Activated CD4-positive, alpha-beta memory T cell treated with anti-CD3 and anti-CD28 coated beads, Interleukin-2, amount 10 ng/mL, durations not matched to agents 7 days and 5 days (primary cell): Measurements from ENCODE around the gene IFNAR1. TPM values are rescaled to one million over a fixed set of nuclear protein-coding genes. Genes with fewer than 3 reads are reported as not detected.

Experiments used
- CTCF ChIA-PET: fragments of 350-600 bp; sonication (Branson Sonifier 250); formaldehyde crosslinking; loops from one replicate; lab custom pipeline; 2021; ENCODE audit warnings: antibody characterized with exemption, inconsistent platforms; lab: Charles Lee
- POLR2A ChIA-PET: fragments of 350-600 bp; sonication (Branson Sonifier 250); formaldehyde crosslinking; loops from one replicate; lab custom pipeline; 2021; ENCODE audit warnings: antibody characterized with exemption; lab: Charles Lee
- DNase-seq: peaks from one replicate; pipeline ENCODE4 v3.0.0-alpha.2; 2020
- H3K27ac Mint-ChIP-seq: one replicate; pipeline ENCODE4 v1.8.0; 2021; ENCODE audit warnings: mild to moderate bottlenecking, mixed read lengths
- H3K27me3 Mint-ChIP-seq: one replicate; pipeline ENCODE4 v1.8.0; 2021; ENCODE audit warnings: mixed read lengths
- H3K36me3 Mint-ChIP-seq: one replicate; pipeline ENCODE4 v1.8.0; 2021; ENCODE audit warnings: low read depth, mixed read lengths
- H3K4me1 Mint-ChIP-seq: one replicate; pipeline ENCODE4 v1.8.0; 2021; ENCODE audit warnings: mixed read lengths
- H3K4me3 Mint-ChIP-seq: one replicate; pipeline ENCODE4 v1.8.0; 2021; ENCODE audit warnings: mild to moderate bottlenecking, mixed read lengths
- H3K9me3 Mint-ChIP-seq: one replicate; pipeline ENCODE4 v1.8.0; 2021; ENCODE audit warnings: mixed read lengths
- total RNA-seq, 2 experiments: library from RNA; stranded (reverse); gene quantifications; one replicate each; pipeline ENCODE4 v1.2.3, GENCODE V29; 2021

Gene IFNAR1
- total RNA-seq, 2 experiments from 2014 or later = 38.6 to 39.3 TPM

GRCh38 chr21:33293811-33294216 lies 31.0 kb upstream of the IFNAR1 start:
- Mint-ChIP-seq H3K27ac (no peak overlapping the region), H3K36me3 (peaks cover 58% of the 10 kb centered on the region), H3K9me3 (no peaks in the 10 kb centered on the region), H3K27me3 (no peaks in the 10 kb centered on the region), H3K4me1 (peaks cover 9% of the 10 kb centered on the region), H3K4me3 (no peak overlapping the region)
- DNase-seq = no peak
- CTCF ChIA-PET = no interaction called here
- POLR2A ChIA-PET = interaction anchor here (1.3 kb wide), 1 partner anchor 31 kb away, joined by 4 read pairs; the partner anchor contains the start of gene IFNAR1

GRCh38 chr21:33296156-33296555 lies 28.6 kb upstream of the IFNAR1 start:
- POLR2A ChIA-PET = interaction anchor here (0.6 kb wide), 1 partner anchor 151 kb away, joined by 3 read pairs; no protein-coding TSS in a partner anchor
- DNase-seq = no peak
- H3K4me1 Mint-ChIP-seq = peaks cover 28% of the 10 kb centered on the region
- peaks cover 54% of the 10 kb centered on the region for H3K36me3 Mint-ChIP-seq
- H3K9me3 Mint-ChIP-seq = no peaks in the 10 kb centered on the region
- no peak overlapping the region for H3K4me3 Mint-ChIP-seq
- CTCF ChIA-PET = interaction anchor here (0.7 to 0.9 kb wide), 3 partner anchors 49 to 149 kb away, joined by 3 read pairs; no protein-coding TSS in a partner anchor
- no peak overlapping the region for H3K27ac Mint-ChIP-seq
- no peaks in the 10 kb centered on the region for H3K27me3 Mint-ChIP-seq

DNA sequence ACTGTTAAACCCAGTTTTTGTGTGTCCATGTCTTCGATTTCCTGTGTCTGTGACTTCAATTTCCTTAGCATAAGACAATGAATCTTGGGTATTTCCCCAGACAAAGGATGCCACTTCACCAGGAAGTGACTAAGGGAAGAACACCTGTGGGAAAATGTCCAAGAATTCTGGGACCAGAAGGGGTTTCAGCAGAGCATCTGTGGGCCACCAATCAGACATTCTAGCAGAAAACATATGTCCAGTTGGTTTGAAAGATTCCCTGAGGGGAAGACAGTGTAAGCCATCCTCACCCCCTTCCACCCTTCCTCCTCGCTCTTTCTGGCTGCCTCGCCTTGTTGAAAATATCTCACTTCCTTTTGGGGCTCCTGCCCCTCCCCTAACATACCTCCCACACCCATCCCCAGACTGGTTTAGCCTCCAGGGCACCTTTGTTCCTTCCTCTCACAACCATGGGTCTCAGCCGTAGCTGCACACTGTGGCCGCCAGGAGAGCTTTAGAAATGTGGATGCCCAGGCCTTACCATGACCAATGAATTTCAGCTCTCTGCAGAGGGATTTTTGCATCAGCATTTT lies 25.5 kb upstream of the IFNAR1 start:
- Mint-ChIP-seq H3K4me1 (peaks cover 37% of the 10 kb centered on the region), H3K27me3 (no peaks in the 10 kb centered on the region), H3K27ac (peak overlapping the region; percentile 60), H3K4me3 (no peak overlapping the region), H3K36me3 (peaks cover 30% of the 10 kb centered on the region), H3K9me3 (no peaks in the 10 kb centered on the region)
- ChIA-PET CTCF (interaction anchor here (1.9 kb wide), 1 partner anchor 62 kb away, joined by 7 read pairs; no protein-coding TSS in a partner anchor), POLR2A (interaction anchor here (0.8 to 1.6 kb wide), 4 partner anchors 14 to 63 kb away, joined by 3 to 4 read pairs (median 4); partner anchors contain the start of gene IFNAR1)
- peak; percentile 32 for DNase-seq

GRCh38 chr21:33300701-33301631 lies 23.8 kb upstream of the IFNAR1 start:
- CTCF ChIA-PET = interaction anchor here (0.6 to 1.9 kb wide), 5 partner anchors 12 to 263 kb away, joined by 3 to 7 read pairs (median 3); no protein-coding TSS in a partner anchor
- no peaks in the 10 kb centered on the region for H3K9me3 Mint-ChIP-seq
- peaks cover 22% of the 10 kb centered on the region for H3K36me3 Mint-ChIP-seq
- H3K27me3 Mint-ChIP-seq = no peaks in the 10 kb centered on the region
- POLR2A ChIA-PET = interaction anchor here (0.8 to 1.6 kb wide), 4 partner anchors 11 to 24 kb away, joined by 3 to 4 read pairs (median 4); partner anchors contain the start of gene IFNAR1
- no peak for DNase-seq
- peak overlapping the region; percentile 40 for H3K27ac Mint-ChIP-seq
- H3K4me3 Mint-ChIP-seq = no peak overlapping the region
- H3K4me1 Mint-ChIP-seq = peaks cover 45% of the 10 kb centered on the region

GRCh38 chr21:33301632-33302002 lies 23.2 kb upstream of the IFNAR1 start:
- ChIA-PET POLR2A (interaction anchor here (1.3 kb wide), 1 partner anchor 16 kb away, joined by 4 read pairs; no protein-coding TSS in a partner anchor), CTCF (interaction anchor here (1.1 to 1.2 kb wide), 2 partner anchors 17 to 90 kb away, joined by 3 read pairs; no protein-coding TSS in a partner anchor)
- Mint-ChIP-seq H3K9me3 (no peaks in the 10 kb centered on the region), H3K36me3 (peaks cover 16% of the 10 kb centered on the region), H3K4me3 (no peak overlapping the region), H3K4me1 (peaks cover 45% of the 10 kb centered on the region), H3K27me3 (no peaks in the 10 kb centered on the region), H3K27ac (no peak overlapping the region)
- no peak for DNase-seq

- CTCF ChIA-PET = interaction anchor here (1.1 to 1.2 kb wide), 2 partner anchors 17 to 89 kb away, joined by 3 read pairs; no protein-coding TSS in a partner anchor
- H3K36me3 Mint-ChIP-seq = peaks cover 13% of the 10 kb centered on the region
Measured at GRCh38 chr21:33302055-33302454, 22.7 kb upstream of the IFNAR1 start.

GRCh38 chr21:33302796-33303195 lies 22.0 kb upstream of the IFNAR1 start:
- Mint-ChIP-seq H3K27me3 (no peaks in the 10 kb centered on the region), H3K36me3 (peaks cover 7% of the 10 kb centered on the region), H3K4me3 (no peak overlapping the region), H3K4me1 (peaks cover 45% of the 10 kb centered on the region), H3K27ac (no peak overlapping the region), H3K9me3 (no peaks in the 10 kb centered on the region)
- POLR2A ChIA-PET = interaction anchor here (1.2 kb wide), 1 partner anchor 22 kb away, joined by 4 read pairs; the partner anchor contains the start of gene IFNAR1
- DNase-seq = no peak
- CTCF ChIA-PET = no interaction called here

More at GRCh38 chr21:33302055-33302454, 22.7 kb upstream of the IFNAR1 start:
- Mint-ChIP-seq H3K27me3 (no peaks in the 10 kb centered on the region), H3K4me1 (peaks cover 45% of the 10 kb centered on the region), H3K9me3 (no peaks in the 10 kb centered on the region), H3K27ac (no peak overlapping the region), H3K4me3 (no peak overlapping the region)
- DNase-seq = no peak
- POLR2A ChIA-PET = interaction anchor here (1.3 kb wide), 1 partner anchor 16 kb away, joined by 4 read pairs; no protein-coding TSS in a partner anchor

- Mint-ChIP-seq H3K4me3 (no peak overlapping the region), H3K36me3 (peaks cover 4% of the 10 kb centered on the region), H3K27ac (no peak overlapping the region), H3K9me3 (peaks cover 4% of the 10 kb centered on the region), H3K27me3 (no peaks in the 10 kb centered on the region), H3K4me1 (peaks cover 34% of the 10 kb centered on the region)
- ChIA-PET CTCF (interaction anchor here (0.7 kb wide), 1 partner anchor 105 kb away, joined by 3 read pairs; no protein-coding TSS in a partner anchor), POLR2A (no interaction called here)
- no peak for DNase-seq
Measured at GRCh38 chr21:33305344-33305671, 19.5 kb upstream of the IFNAR1 start.

DNA sequence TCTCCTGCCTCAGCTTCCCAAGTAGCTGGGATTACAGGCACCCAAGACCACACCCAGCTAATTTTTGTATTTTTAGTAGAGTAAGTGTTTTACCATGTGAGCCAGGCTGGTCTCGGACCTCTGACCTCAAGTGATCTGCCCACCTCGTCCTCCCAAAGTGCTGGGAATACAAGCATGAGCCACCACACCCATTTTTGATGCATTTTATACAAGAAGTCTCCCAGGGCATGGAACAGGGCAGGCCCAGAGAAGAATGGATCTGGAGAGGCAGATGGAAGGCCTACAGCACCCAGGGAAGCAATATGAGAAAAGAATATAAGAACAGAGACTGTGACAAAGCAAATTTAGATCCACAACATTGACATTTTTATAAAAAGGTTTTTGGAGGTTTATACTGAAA lies 18.8 kb upstream of the IFNAR1 start:
- H3K27ac Mint-ChIP-seq = no peak overlapping the region
- no peak for DNase-seq
- ChIA-PET CTCF (no interaction called here), POLR2A (no interaction called here)
- H3K36me3 Mint-ChIP-seq = peaks cover 6% of the 10 kb centered on the region
- no peak overlapping the region for H3K4me3 Mint-ChIP-seq
- peaks cover 27% of the 10 kb centered on the region for H3K4me1 Mint-ChIP-seq
- H3K27me3 Mint-ChIP-seq = peaks cover 2% of the 10 kb centered on the region
- peaks cover 4% of the 10 kb centered on the region for H3K9me3 Mint-ChIP-seq

- peaks cover 6% of the 10 kb centered on the region for H3K36me3 Mint-ChIP-seq
- peaks cover 16% of the 10 kb centered on the region for H3K4me1 Mint-ChIP-seq
- no peak overlapping the region for H3K27ac Mint-ChIP-seq
- DNase-seq = no peak
- H3K27me3 Mint-ChIP-seq = peaks cover 5% of the 10 kb centered on the region
- POLR2A ChIA-PET = no interaction called here
- CTCF ChIA-PET = interaction anchor here (0.6 to 1.5 kb wide), 3 partner anchors 53 to 112 kb away, joined by 3 to 5 read pairs (median 4); no protein-coding TSS in a partner anchor
- H3K4me3 Mint-ChIP-seq = no peak overlapping the region
- peaks cover 4% of the 10 kb centered on the region for H3K9me3 Mint-ChIP-seq
Measured at GRCh38 chr21:33308586-33309490, 15.9 kb upstream of the IFNAR1 start.

DNA sequence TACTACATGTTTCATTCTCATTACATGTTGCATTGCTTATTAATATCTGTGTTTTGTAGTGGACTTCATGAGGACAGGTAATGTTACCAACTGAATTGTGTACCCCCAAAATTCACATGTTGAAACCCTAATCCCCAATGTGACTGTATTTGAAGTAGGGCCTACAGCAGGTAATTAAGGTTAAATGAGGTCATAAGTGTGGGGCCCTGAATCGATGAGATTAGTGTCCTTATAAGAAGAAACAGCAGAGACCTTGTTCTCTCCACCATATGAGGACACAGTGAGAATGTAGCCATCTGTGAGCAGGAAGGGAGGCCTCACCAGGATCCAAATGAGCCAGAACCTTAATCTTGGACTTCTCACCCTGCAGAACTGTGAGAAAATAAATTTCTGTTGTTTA lies 15.0 kb upstream of the IFNAR1 start:
- H3K4me1 Mint-ChIP-seq = peaks cover 8% of the 10 kb centered on the region
- ChIA-PET POLR2A (no interaction called here), CTCF (no interaction called here)
- H3K27me3 Mint-ChIP-seq = peaks cover 10% of the 10 kb centered on the region
- DNase-seq = no peak
- peaks cover 6% of the 10 kb centered on the region for H3K36me3 Mint-ChIP-seq
- peaks cover 4% of the 10 kb centered on the region for H3K9me3 Mint-ChIP-seq
- no peak overlapping the region for H3K27ac Mint-ChIP-seq
- no peak overlapping the region for H3K4me3 Mint-ChIP-seq

DNA sequence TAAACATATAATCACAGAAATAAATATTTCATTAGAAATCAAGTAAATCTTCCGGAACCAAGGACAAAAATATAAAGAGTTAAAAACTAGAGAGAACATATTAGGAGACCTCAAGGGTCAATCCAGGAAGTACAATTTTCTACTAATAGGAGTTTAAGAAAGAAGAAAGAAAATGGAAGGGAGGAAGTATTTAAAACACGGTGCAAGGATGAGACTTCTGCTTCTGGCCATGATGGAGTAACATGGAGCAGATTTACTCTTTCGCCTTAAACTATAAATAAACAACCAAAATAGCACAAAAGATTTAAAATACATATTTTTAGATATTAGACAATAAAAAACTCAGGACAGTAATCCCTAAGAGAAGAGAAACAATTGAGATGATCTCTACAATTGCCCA lies 12.6 kb upstream of the IFNAR1 start:
- POLR2A ChIA-PET = interaction anchor here (0.8 kb wide), 1 partner anchor 12 kb away, joined by 3 read pairs; no protein-coding TSS in a partner anchor
- CTCF ChIA-PET = no interaction called here
- Mint-ChIP-seq H3K9me3 (peaks cover 4% of the 10 kb centered on the region), H3K4me3 (no peak overlapping the region), H3K27me3 (peaks cover 12% of the 10 kb centered on the region), H3K27ac (no peak overlapping the region), H3K4me1 (peaks cover 5% of the 10 kb centered on the region), H3K36me3 (peaks cover 6% of the 10 kb centered on the region)
- DNase-seq = no peak
